Measurements from ENCODE around the gene SMYD3. TPM values are rescaled to one million over a fixed set of nuclear protein-coding genes. Genes with fewer than 3 reads are reported as not detected.

The SMYD3 gene
- total RNA-seq, 1 donor from 2014 or later: 35.4 TPM

GRCh38 chr1:246291127-246291526 lies 216.0 kb downstream of the SMYD3 start:
- no peak for TF ChIP-seq CTCF (IDR thresholded peaks at IDR 0.05; ENCODE audit: partially characterized antibody, unreplicated experiment)
- no peaks in the 10 kb centered on the region for H3K27me3 Mint-ChIP-seq (ENCODE audit: unreplicated experiment)
- H3K9me3 Mint-ChIP-seq (ENCODE audit: unreplicated experiment): no peaks in the 10 kb centered on the region
- H3K27ac Mint-ChIP-seq (ENCODE audit: unreplicated experiment): no peak overlapping the region
- H3K4me1 Mint-ChIP-seq (ENCODE audit: low read depth, unreplicated experiment): peaks cover 6% of the 10 kb centered on the region
- DNase-seq: no peak
- H3K36me3 Mint-ChIP-seq (ENCODE audit: unreplicated experiment): no peaks in the 10 kb centered on the region
- no peak overlapping the region for H3K4me3 Mint-ChIP-seq (ENCODE audit: unreplicated experiment)

- no peak for TF ChIP-seq CTCF (IDR thresholded peaks at IDR 0.05; ENCODE audit: partially characterized antibody, unreplicated experiment)
- Mint-ChIP-seq H3K9me3 (ENCODE audit: unreplicated experiment) (peaks cover 2% of the 10 kb centered on the region), H3K4me1 (ENCODE audit: low read depth, unreplicated experiment) (peaks cover 19% of the 10 kb centered on the region), H3K27me3 (ENCODE audit: unreplicated experiment) (no peaks in the 10 kb centered on the region), H3K27ac (ENCODE audit: unreplicated experiment) (peak overlapping the region; percentile 90), H3K36me3 (ENCODE audit: unreplicated experiment) (no peaks in the 10 kb centered on the region), H3K4me3 (ENCODE audit: unreplicated experiment) (no peak overlapping the region)
- peak; percentile 13 for DNase-seq
Observed at GRCh38 chr1:246283771-246284410, 223.2 kb downstream of the SMYD3 start.

GRCh38 chr1:246281639-246282038 lies 225.4 kb downstream of the SMYD3 start:
- Mint-ChIP-seq H3K4me3 (ENCODE audit: unreplicated experiment) (no peak overlapping the region), H3K36me3 (ENCODE audit: unreplicated experiment) (no peaks in the 10 kb centered on the region), H3K9me3 (ENCODE audit: unreplicated experiment) (peaks cover 4% of the 10 kb centered on the region), H3K4me1 (ENCODE audit: low read depth, unreplicated experiment) (peaks cover 19% of the 10 kb centered on the region), H3K27me3 (ENCODE audit: unreplicated experiment) (peaks cover 1% of the 10 kb centered on the region), H3K27ac (ENCODE audit: unreplicated experiment) (no peak overlapping the region)
- DNase-seq: no peak
- no peak for TF ChIP-seq CTCF (IDR thresholded peaks at IDR 0.05; ENCODE audit: partially characterized antibody, unreplicated experiment)

GRCh38 chr1:246281195-246281594 lies 225.9 kb downstream of the SMYD3 start:
- TF ChIP-seq CTCF (IDR thresholded peaks at IDR 0.05; ENCODE audit: partially characterized antibody, unreplicated experiment): no peak
- no peak overlapping the region for H3K4me3 Mint-ChIP-seq (ENCODE audit: unreplicated experiment)
- DNase-seq: no peak
- peaks cover 4% of the 10 kb centered on the region for H3K9me3 Mint-ChIP-seq (ENCODE audit: unreplicated experiment)
- peaks cover 19% of the 10 kb centered on the region for H3K4me1 Mint-ChIP-seq (ENCODE audit: low read depth, unreplicated experiment)
- peaks cover 1% of the 10 kb centered on the region for H3K27me3 Mint-ChIP-seq (ENCODE audit: unreplicated experiment)
- no peaks in the 10 kb centered on the region for H3K36me3 Mint-ChIP-seq (ENCODE audit: unreplicated experiment)
- H3K27ac Mint-ChIP-seq (ENCODE audit: unreplicated experiment): peak overlapping the region; percentile 17

- peaks cover 4% of the 10 kb centered on the region for H3K9me3 Mint-ChIP-seq (ENCODE audit: unreplicated experiment)
- TF ChIP-seq CTCF (IDR thresholded peaks at IDR 0.05; ENCODE audit: partially characterized antibody, unreplicated experiment): no peak
- peaks cover 19% of the 10 kb centered on the region for H3K4me1 Mint-ChIP-seq (ENCODE audit: low read depth, unreplicated experiment)
- no peaks in the 10 kb centered on the region for H3K36me3 Mint-ChIP-seq (ENCODE audit: unreplicated experiment)
- no peak overlapping the region for H3K4me3 Mint-ChIP-seq (ENCODE audit: unreplicated experiment)
- H3K27ac Mint-ChIP-seq (ENCODE audit: unreplicated experiment): no peak overlapping the region
- DNase-seq: no peak
- peaks cover 1% of the 10 kb centered on the region for H3K27me3 Mint-ChIP-seq (ENCODE audit: unreplicated experiment)
Observed at GRCh38 chr1:246280551-246280950, 226.5 kb downstream of the SMYD3 start.
